GM12865 (cell line): ENCODE results near the gene R3HCC1L.
"Not testable (repeated sequence)": the region's sequence is repeated elsewhere in the genome, so short reads cannot be mapped to it uniquely, and the experiment has no call there.

Experiments
- DNase-seq: peaks from one replicate; pipeline ENCODE4 v3.0.0; 2010; ENCODE audit warnings: low read depth
- H3K4me3 ChIP-seq: 2 replicates; pipeline ENCODE4 v1.5.1; 2011; ENCODE audit warnings: mild to moderate bottlenecking, low read depth, low read length, control low read depth
- TF ChIP-seq, protein P1 (sequence below): IDR thresholded peaks from 2 replicates; pipeline ENCODE4 v1.5.1; 2011; ENCODE audit warnings: low read length, control low read depth, low read depth, inconsistent platforms; ENCODE audit not compliant: insufficient read depth; ENCODE audit errors: missing control alignments

R3HCC1L gene

DNA sequence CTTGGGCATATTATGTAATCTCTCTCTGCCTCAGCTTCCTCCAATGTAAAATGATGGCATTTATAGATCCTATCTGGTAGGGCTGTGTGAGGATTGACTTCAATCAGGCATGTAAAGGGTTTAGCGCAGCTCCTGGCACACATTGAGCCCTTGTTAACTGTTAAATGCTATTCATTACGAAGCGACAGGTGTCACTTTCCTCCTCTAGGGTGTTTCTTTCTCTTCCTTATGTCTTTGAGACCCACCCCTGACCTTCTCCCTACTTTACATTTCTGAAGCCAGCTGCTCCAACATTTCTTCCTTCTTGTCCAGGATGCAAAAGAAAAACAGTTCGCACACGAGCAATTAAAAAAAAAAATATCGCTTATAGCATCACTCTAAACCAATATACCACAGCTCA lies 5.7 kb upstream of the R3HCC1L start:
- H3K4me3 ChIP-seq = no peak overlapping the region
- TF ChIP-seq, protein P1, sequence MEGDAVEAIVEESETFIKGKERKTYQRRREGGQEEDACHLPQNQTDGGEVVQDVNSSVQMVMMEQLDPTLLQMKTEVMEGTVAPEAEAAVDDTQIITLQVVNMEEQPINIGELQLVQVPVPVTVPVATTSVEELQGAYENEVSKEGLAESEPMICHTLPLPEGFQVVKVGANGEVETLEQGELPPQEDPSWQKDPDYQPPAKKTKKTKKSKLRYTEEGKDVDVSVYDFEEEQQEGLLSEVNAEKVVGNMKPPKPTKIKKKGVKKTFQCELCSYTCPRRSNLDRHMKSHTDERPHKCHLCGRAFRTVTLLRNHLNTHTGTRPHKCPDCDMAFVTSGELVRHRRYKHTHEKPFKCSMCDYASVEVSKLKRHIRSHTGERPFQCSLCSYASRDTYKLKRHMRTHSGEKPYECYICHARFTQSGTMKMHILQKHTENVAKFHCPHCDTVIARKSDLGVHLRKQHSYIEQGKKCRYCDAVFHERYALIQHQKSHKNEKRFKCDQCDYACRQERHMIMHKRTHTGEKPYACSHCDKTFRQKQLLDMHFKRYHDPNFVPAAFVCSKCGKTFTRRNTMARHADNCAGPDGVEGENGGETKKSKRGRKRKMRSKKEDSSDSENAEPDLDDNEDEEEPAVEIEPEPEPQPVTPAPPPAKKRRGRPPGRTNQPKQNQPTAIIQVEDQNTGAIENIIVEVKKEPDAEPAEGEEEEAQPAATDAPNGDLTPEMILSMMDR = no peak
- no peak for DNase-seq

DNA sequence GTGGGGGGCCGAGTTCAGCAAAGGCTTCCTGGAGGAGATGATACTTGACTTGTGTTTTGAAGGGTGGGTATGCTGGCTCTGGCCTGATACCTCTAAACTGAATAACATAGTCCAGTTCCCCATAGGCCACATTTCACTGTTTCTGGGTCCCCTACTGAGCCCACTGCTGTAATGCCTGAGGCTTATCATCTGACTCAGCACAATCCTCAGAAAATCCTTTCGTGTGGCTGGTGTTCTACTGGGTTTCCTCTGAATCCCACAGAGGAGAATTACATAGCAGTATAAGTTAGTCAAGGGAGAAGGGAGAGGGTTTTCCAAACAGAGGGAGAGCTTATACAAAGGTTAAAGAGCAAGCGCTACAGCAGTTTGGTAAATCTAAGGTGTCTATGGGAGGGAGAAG lies 2.8 kb upstream of the R3HCC1L start:
- TF ChIP-seq, protein P1 = no peak
- H3K4me3 ChIP-seq = no peak overlapping the region
- no peak for DNase-seq

DNA sequence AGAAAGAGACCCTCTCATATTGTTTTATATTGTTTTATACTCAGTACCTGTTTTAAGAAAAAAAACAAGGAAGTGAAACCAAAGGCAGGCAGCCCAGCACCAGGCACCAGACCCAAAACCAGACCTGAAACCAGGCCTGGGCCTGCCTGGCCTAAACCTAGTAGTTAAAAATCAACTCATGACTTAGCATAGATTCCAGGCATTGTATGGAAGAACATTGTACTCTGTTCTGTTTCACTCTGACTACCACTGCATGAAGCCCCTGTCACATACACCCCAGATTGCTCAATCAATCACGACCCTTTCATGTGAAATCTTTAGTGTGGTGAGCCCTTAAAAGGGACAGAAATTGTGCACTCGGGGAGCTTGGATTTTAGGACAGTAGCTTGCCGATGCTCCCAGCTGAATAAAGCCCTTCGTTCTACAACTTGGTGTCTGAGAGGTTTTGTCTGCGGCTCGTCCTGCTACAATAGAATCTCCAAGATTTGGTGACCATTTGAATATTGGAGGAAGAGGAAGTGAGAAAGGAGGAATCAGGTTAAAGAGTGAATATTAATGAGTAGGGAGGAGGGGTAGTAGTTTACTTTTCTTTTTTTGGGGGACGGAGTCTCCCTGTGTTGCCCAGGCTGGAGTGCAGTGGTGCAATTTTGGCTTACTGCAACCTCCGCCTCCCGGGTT lies 1.2 kb upstream of the R3HCC1L start:
- DNase-seq = peak; percentile 51

DNA sequence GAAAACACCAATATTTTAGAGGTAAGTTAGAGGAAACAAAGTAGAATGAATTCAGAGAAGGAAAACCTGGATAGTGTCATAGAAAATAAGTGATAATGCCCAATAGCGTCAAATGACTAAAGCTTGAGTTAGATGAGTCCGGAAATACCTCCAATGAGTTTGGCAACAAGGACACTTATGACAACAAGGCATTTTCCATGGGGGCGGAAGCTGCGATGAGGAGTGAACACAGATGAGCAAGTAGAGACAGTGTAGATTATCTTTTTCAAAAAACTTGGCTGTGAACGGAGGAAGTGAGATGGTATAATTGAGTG lies 383 bp upstream of the R3HCC1L start:
- no peak for DNase-seq
- TF ChIP-seq, protein P1 = no peak
- H3K4me3 ChIP-seq = peak overlapping the region; percentile 48

More for the DNA sequence above, 1.2 kb upstream of the R3HCC1L start:
- H3K4me3 ChIP-seq = not testable (repeated sequence)

DNA sequence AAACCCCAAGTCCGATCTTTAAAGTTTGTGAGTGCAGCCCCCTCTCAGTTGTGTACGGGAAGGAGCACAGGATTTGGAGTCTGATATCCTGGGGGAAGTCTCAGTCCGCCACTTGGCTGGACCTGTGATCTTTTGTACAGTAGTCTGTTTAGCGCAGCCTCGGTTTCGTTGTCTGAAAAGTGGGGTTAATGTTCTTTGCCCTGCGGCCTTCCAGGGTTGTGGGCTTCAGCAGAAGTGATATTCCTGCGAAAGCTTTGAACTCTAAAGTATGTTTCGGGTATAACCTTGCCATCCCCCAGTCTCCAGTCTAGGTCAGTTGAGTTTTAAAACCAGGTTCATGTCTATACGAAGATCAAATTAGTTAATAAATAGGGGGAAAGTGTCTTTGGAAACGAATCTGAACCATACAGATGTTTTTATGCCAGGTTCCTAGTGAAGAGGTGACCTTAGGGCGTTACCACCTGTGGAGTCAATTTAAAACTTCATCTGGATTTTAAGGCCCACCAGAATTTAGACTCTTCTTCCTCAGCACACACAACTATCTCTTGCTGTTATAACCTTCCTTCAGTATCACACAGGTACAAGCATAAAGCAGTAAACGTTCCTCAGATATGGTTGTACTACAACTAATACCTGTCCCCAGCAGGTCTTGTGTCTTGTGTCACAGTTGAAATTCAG lies 904 bp downstream of the R3HCC1L start:
- TF ChIP-seq, protein P1 = no peak
- H3K4me3 ChIP-seq = peak overlapping the region; percentile 72
- peak; percentile 32 for DNase-seq

DNA sequence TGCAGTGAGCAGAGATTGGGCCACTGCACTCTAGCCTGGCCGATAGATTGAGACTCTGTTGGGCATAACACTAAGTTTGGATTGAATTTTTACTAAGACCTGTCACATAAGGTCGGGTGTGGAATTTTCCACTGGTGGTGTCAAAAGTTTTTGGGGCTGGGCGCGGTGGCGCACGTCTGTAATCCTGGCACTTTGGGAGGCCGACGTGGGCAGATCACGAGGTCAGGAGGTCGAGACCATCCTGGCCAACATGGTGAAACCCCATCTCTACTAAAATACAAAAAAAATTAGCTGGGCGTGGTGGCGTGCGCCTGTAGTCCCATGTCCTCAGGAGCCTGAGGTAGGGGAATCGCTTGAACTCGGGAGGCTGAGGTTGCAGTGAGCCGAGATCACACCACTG lies 2.3 kb downstream of the R3HCC1L start:
- not testable (repeated sequence) for H3K4me3 ChIP-seq, DNase-seq

DNA sequence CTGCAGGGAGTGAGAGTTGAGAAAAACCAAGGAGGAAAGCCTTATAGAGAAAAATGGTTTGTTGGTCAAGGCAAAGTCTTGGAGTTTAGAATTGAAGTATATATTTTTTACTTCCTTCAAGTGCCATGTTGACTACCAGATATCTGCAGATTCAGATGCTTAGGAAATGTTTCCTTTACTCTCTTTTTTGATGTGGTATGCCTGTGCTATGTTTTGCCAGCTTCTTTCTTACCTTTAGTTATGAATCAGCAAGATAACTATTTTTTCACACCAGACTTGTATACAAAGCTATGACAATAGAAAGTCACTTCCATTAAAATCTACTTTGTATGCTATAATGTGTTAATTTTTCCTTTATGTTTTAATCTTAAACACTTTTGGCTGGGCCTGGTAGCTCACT lies 3.6 kb downstream of the R3HCC1L start:
- H3K4me3 ChIP-seq = no peak overlapping the region
- TF ChIP-seq, protein P1 = no peak
- DNase-seq = peak; percentile 5

DNA sequence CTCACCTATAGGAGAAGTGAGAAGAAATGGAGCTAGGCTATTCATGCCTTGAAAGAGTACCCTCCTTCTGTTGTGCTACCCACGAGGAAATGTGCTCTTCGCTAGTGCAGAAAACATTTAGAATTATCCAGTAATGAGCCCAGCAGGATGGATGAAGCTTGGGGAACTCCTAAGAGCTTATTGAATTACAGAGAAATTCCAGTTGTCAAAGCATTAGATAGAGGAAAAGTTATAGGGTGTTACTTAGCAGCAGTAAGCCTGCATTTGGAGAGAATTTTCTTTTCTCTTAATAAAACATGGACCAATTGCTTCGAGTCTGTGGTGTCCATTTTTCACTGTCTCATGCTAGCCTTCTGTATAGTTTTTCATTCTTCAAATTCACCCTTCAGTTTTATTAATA lies 5.0 kb downstream of the R3HCC1L start:
- DNase-seq = no peak
- no peak overlapping the region for H3K4me3 ChIP-seq
- TF ChIP-seq, protein P1 = no peak
